ENCODE results near the gene MEG3.

MEG3 gene

DNA sequence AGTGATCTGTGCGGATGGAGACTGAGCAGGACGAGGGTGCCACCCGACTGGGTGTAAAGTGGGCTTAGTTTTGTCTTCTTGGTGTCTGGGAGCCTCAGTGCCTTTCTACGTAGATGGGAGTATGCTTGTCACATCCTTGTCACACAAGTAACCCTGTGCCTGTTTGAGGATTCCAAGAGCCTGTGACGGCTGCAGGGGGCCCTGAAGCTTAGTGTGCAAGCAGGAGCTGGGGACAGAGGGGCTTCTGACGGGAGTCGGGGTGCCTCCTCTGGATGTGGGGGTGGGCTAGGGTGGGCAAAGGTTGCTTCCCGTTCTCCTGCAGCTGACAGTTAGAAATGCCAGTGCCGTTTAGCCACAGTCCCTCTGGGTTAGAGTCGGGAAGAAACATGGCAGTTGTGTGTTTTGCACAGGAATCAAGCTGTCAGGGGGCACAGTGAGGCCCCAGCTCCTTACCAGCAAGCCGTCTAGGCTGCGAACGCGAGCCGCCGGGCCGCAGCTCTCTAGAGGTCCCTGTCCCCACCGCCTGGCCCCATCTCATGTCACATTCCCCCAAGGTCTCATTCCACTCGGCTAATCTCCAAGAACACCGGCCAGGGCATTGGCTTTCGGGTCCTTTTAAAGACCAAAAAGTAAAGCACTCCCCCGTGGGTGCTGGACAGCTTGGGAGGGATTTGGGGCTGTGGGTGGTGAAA is 70.6 kb downstream of the MEG3 start:
- no peak overlapping the region for H2AFZ ChIP-seq (ENCODE audit: low read depth, low read length)
- no peaks in the 10 kb centered on the region for H3K36me3 ChIP-seq (ENCODE audit: insufficient read depth, low read length)
- peaks cover 35% of the 10 kb centered on the region for H3K4me1 ChIP-seq (ENCODE audit: insufficient read depth, low read length)
- no peaks in the 10 kb centered on the region for H3K9me3 ChIP-seq (ENCODE audit: low read length)
- H3K27me3 ChIP-seq (ENCODE audit: insufficient read depth, low read length), result no peaks in the 10 kb centered on the region
- no peak overlapping the region for H3K4me3 ChIP-seq (ENCODE audit: low read length)

DNA sequence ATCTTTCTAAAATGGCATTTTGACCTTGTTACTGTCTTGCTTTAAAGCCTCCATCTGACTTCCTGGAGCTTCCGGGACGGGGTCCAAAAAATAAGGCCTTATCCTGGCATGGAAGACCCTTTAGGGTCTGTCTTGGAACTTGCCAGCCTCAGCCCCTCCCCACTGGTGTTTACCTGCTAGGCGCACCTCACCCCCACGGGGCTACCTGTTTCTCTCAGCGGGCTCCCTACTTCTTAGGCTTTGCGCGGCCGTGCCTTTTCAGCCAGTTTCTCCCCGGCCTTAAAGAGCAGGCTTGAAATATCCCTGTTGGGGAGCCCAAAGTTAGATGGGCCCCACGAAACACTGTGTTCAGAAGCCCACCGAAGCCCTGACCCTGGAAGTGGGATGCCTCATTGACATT is 72.5 kb downstream of the MEG3 start:
- Histone ChIP-seq H3K36me3 (ENCODE audit: insufficient read depth, low read length) (no peaks in the 10 kb centered on the region), H3K4me3 (ENCODE audit: low read length) (no peak overlapping the region), H3K27me3 (ENCODE audit: insufficient read depth, low read length) (no peaks in the 10 kb centered on the region), H3K9me3 (ENCODE audit: low read length) (no peaks in the 10 kb centered on the region), H3K4me1 (ENCODE audit: insufficient read depth, low read length) (peaks cover 53% of the 10 kb centered on the region), H2AFZ (ENCODE audit: low read depth, low read length) (no peak overlapping the region)

DNA sequence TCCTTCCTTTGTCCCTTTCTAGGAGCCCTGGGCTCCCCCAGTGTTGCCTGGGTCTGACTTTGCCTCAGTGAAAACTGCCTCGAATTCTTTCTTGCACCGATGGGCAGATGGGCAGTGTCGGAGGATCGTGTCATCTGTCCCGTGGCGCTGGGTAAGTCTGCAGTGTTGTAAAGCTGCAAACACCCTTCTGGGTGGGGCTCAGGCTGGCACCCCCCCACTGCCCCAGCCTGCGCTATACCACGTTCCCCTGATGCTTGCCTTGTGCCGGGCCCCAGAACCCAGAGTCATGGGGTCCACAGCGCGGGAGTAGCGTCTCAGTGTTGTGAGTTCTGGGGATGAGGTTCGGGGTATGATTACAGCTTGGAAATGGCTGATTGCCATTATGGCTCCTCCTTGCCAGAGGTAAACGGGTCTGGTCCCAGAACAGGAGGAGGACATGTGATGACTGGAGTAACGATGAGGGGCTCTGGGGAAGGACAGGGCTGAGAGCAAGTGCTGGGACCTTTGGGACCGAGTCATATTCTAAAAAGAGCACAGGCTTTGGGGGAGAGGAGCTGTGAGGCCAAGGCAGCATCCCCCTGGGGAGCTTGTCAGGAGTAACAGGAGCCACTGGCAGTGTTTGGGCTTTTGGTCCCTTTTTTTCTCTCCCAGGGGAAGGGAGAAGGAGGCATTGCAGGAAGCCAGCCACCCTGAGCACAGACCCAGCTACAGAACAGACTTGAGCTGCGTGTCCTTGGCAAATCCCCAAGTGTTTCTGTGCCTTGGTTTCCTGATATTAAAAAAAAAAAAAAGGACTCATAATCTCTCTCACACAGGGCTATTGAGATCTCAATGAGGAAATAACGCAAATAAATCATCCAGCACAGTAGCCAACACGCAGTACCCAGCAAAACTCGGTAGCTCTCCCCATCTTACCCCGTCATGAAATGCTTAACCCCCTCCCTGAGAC is 73.3 kb downstream of the MEG3 start:
- no peak overlapping the region for H2AFZ ChIP-seq (ENCODE audit: low read depth, low read length)
- H3K27me3 ChIP-seq (ENCODE audit: insufficient read depth, low read length), result no peaks in the 10 kb centered on the region
- H3K4me3 ChIP-seq (ENCODE audit: low read length), result no peak overlapping the region
- H3K36me3 ChIP-seq (ENCODE audit: insufficient read depth, low read length), result no peaks in the 10 kb centered on the region
- no peaks in the 10 kb centered on the region for H3K9me3 ChIP-seq (ENCODE audit: low read length)
- peaks cover 59% of the 10 kb centered on the region for H3K4me1 ChIP-seq (ENCODE audit: insufficient read depth, low read length)

DNA sequence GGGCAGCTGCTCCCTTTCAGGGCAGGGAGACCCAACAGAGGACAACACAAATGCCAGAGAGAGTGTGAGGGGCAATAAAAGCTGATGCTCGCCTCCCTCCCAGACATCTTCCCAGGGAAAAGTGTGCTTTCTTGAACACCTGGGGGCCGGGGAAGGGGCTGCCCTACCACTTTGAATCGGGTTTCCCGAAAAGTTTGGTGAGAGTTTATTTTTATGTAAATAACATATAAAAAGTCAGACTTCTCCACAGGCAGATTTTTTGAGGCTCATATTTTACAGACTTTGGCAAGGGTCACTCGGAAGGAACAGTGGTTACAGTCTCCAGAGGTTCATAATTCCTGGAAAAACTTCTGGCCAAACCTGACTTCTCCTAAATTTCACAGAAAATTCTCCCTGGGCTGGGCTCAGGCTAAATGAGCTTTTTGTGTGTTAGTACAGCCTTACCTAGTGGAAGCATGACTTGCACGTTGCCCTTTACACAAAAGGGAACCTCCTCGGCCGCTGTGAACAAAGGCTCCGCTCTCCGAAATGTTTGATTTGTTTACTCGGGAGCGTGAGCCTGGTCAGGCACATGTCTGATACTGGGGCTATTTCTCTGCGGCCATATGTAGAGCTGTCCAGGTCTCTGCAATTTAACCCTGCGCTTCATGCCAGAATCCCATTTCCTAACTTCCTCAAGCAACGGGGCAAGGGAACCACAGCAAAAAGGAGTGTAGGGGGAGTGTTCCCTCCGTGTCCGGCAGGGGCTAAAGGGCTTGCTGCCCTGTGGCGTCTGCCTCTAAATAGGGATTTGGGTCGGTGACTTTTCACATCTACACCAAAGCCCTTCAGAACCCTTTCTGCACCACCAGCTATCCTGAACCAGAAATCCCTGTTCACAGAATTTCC is 74.2 kb downstream of the MEG3 start:
- H3K9me3 ChIP-seq (ENCODE audit: low read length), result no peaks in the 10 kb centered on the region
- H3K4me3 ChIP-seq (ENCODE audit: low read length), result peak overlapping the region; percentile 9
- H3K36me3 ChIP-seq (ENCODE audit: insufficient read depth, low read length), result no peaks in the 10 kb centered on the region
- no peak overlapping the region for H2AFZ ChIP-seq (ENCODE audit: low read depth, low read length)
- H3K4me1 ChIP-seq (ENCODE audit: insufficient read depth, low read length), result peaks cover 66% of the 10 kb centered on the region
- no peaks in the 10 kb centered on the region for H3K27me3 ChIP-seq (ENCODE audit: insufficient read depth, low read length)

DNA sequence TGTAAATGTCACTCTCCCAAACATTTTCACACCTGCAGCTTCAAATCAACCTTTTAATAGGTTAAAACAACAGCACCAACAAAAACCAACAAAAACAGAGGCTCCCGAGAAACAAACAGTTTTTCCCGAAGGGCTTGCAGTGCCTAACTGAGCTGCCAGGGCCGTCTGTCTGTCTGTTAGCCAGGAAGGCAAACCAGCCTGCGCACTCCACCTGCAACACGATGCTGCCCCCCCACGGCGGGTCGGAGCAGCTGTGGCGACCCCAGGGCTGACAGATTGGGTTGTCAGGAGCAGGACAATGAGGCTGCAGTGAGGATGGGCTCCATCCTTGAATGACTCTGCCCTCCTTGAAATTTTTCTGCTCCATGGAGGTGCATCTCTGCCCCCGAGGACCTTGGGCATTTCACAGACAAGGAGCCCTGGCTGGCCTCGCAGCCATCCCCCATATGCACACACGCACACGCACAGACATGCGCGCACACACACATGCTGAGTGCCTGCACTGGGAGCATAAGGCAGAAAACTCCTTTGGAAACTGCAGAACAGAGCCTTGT is 75.0 kb downstream of the MEG3 start:
- peaks cover 73% of the 10 kb centered on the region for H3K4me1 ChIP-seq (ENCODE audit: insufficient read depth, low read length)
- peak overlapping the region; percentile 9 for H3K4me3 ChIP-seq (ENCODE audit: low read length)
- no peaks in the 10 kb centered on the region for H3K27me3 ChIP-seq (ENCODE audit: insufficient read depth, low read length)
- H2AFZ ChIP-seq (ENCODE audit: low read depth, low read length), result no peak overlapping the region
- H3K9me3 ChIP-seq (ENCODE audit: low read length), result no peaks in the 10 kb centered on the region
- H3K36me3 ChIP-seq (ENCODE audit: insufficient read depth, low read length), result no peaks in the 10 kb centered on the region

DNA sequence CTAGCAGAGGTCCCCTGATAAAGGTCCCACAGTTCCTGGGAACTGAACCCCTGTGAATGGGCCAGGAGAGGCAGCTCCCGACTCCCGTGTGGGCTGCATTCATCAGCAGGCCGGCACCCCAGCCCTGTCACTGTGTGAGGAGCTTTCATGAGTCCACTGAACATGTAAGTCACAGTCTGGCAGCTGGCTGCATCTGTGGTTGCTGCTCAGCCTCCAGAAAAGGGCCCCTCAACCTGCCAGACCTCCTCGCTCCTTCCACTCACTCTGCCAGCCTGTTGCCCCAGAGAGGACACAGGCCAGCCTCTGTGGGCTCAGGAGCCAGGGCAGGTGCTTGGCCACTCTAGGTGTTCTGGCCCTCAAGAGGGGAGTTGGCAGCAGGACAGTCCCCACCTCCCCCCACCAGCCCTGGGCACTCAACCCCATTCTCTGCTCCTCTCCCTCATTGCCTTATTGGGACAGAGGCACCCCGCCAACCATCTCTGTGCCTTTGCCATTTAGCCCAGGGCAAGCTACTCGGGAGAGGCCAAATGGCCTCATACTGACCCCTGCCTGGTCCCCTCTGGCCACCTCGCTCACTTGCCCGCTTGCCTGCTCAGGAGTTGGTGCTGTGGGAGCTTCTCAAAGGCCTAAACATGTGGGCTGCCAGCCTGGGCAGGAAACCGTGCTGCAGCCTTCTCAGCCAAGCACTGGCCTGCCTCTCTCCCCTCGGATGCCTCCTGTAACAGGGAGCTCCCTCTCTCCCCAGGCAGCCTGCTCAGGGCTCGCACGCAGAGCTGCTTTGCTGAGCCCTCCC is 75.7 kb downstream of the MEG3 start:
- Histone ChIP-seq H3K27me3 (ENCODE audit: insufficient read depth, low read length) (no peaks in the 10 kb centered on the region), H3K36me3 (ENCODE audit: insufficient read depth, low read length) (no peaks in the 10 kb centered on the region), H3K4me1 (ENCODE audit: insufficient read depth, low read length) (peaks cover 72% of the 10 kb centered on the region), H2AFZ (ENCODE audit: low read depth, low read length) (no peak overlapping the region), H3K4me3 (ENCODE audit: low read length) (no peak overlapping the region), H3K9me3 (ENCODE audit: low read length) (no peaks in the 10 kb centered on the region)

DNA sequence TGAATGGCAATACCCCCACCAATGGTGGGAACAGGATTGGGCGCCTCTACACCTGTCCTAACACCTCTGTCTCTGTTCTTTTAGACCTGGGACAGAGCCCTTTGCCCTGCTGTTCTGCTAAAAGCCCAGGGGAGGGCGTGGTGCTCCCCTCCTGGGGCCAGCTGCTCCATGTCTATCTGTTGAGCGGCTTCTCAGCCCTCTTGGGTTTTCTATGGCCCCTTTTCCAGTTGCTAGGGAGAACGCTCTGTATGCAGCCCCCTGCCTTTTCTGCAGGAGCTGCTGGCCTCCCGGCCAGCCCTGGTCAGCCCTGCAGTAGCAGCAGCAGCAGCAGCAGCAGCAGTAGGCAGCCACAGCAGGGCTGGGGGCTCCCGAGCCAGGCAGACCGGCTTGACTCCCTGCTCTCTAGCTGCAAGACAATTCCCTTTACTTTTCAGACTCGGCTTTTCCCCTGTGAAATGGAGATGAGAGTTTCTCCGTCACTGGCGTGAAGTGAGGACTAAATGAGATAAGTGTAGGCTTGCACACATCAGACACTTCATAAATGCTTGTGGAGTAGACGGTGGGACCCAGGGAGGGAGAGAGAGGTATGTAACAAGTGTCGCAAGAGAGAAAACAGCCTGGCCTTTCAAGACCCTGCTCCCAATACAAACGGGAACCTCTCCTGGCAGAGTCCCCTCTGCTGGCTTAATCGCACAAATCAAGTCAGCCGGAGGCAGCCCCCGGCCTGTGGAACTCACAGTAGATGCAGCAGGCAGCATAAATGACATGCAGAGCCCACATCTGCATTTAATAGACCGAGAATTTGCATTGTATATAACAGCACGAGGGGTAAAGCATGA is 76.6 kb downstream of the MEG3 start:
- Histone ChIP-seq H3K9me3 (ENCODE audit: low read length) (no peaks in the 10 kb centered on the region), H3K27me3 (ENCODE audit: insufficient read depth, low read length) (no peaks in the 10 kb centered on the region), H3K36me3 (ENCODE audit: insufficient read depth, low read length) (no peaks in the 10 kb centered on the region), H3K4me1 (ENCODE audit: insufficient read depth, low read length) (peaks cover 73% of the 10 kb centered on the region), H3K4me3 (ENCODE audit: low read length) (peak overlapping the region; percentile 34), H2AFZ (ENCODE audit: low read depth, low read length) (peak overlapping the region; percentile 60)

DNA sequence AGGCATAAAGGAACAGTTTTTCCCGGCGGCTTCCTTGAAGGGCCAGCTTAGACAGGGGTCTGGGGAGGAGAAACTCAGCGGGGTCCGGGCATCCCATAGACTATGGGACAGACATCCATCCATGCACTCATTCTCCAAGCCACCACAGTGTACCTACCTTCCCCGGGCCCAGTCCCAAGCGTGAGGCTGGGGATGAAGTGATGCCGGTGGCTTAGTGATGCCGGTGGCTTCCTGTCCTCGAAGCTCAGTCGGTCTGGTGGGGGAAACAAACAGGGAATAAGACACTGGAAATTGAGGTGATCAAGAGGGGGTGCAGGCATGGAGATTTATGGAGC is 77.2 kb downstream of the MEG3 start:
- peak overlapping the region; percentile 34 for H3K4me3 ChIP-seq (ENCODE audit: low read length)
- no peaks in the 10 kb centered on the region for H3K36me3 ChIP-seq (ENCODE audit: insufficient read depth, low read length)
- H3K4me1 ChIP-seq (ENCODE audit: insufficient read depth, low read length), result peaks cover 73% of the 10 kb centered on the region

DNA sequence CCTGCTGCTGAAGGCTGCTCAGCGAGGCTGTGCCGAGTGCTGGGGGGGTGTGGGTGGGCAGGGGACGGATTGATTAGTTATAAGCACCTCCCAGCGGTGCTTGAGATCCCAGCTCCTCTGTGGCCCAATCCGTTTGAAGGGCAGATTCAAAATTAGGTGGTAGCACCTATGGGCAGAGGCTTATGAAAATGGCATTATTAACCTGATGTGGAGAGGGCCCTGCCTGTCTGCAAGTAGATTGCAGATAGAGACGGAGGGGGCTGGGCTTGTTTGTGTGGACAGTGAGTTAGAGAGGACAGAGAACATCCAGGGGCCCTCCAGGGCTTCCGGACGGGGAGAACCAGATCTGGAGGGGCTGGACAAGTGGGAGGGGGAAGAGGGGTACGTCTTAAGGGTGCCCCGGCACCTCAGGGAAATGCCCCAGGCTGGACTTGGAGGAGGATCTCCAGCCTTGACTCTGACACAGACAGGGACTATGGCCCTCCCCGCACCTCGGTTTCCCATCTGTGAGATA is 77.8 kb downstream of the MEG3 start, which contains the start of gene RTL1:
RTL1 (minus strand) TSS at position 51 of the 514 bp plus-strand sequence. CDS start 18,934 bp downstream, outside the sequence.
- peaks cover 73% of the 10 kb centered on the region for H3K4me1 ChIP-seq (ENCODE audit: insufficient read depth, low read length)
- no peaks in the 10 kb centered on the region for H3K36me3 ChIP-seq (ENCODE audit: insufficient read depth, low read length)
- peak within 1 kb of the TSS; percentile 60 for H2AFZ ChIP-seq (ENCODE audit: low read depth, low read length)
- H3K27me3 ChIP-seq (ENCODE audit: insufficient read depth, low read length), result no peaks in the 10 kb centered on the region
- peak within 1 kb of the TSS; percentile 42 for H3K4me3 ChIP-seq (ENCODE audit: low read length)
- no peaks in the 10 kb centered on the region for H3K9me3 ChIP-seq (ENCODE audit: low read length)

More for the DNA sequence above, 77.2 kb downstream of the MEG3 start:
- H3K9me3 ChIP-seq (ENCODE audit: low read length), result no peaks in the 10 kb centered on the region
- peak overlapping the region; percentile 60 for H2AFZ ChIP-seq (ENCODE audit: low read depth, low read length)
- H3K27me3 ChIP-seq (ENCODE audit: insufficient read depth, low read length), result no peaks in the 10 kb centered on the region

DNA sequence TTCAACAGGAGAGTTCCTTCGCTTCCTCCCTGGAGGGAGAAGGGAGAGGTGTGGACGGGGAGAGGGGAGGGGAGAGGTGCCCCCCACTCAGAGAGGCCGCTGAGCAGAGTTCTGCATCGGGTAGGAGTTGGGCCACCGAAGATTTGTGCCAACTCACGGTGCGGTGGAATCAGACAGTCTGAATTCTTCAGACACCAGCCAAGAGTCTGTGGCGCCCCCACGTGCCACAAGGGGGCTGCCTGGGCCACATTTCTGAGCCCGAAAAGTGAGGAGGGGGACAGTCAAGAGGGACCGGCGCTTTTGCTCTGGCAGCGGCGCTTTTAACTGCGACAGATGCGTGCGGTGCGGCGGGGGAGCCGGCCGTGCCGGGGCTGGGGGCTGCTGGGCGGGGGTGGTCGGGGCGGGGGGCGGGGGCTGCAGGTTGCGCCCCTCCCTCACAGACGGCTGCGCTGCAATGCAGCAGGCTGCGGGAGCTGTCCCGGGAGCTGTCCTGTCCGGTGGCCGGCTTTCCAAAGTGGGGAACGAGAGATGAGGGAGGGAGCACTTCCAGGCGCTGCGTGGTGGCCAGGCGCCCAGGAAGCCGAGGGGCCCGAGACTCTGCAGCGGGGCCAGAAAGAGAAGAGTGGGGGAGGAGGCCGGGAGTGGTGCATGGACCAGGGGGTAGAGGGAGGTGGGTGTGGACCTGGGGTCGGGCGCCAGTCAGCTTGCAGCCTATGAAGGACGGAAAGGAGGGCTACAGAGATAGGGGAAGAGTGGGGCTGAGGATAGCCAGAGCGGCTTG is 78.6 kb downstream of the MEG3 start:
- Histone ChIP-seq H3K27me3 (ENCODE audit: insufficient read depth, low read length) (no peaks in the 10 kb centered on the region), H3K9me3 (ENCODE audit: low read length) (no peaks in the 10 kb centered on the region), H2AFZ (ENCODE audit: low read depth, low read length) (peak overlapping the region; percentile 43), H3K36me3 (ENCODE audit: insufficient read depth, low read length) (no peaks in the 10 kb centered on the region), H3K4me3 (ENCODE audit: low read length) (peak overlapping the region; percentile 42), H3K4me1 (ENCODE audit: insufficient read depth, low read length) (peaks cover 68% of the 10 kb centered on the region)

DNA sequence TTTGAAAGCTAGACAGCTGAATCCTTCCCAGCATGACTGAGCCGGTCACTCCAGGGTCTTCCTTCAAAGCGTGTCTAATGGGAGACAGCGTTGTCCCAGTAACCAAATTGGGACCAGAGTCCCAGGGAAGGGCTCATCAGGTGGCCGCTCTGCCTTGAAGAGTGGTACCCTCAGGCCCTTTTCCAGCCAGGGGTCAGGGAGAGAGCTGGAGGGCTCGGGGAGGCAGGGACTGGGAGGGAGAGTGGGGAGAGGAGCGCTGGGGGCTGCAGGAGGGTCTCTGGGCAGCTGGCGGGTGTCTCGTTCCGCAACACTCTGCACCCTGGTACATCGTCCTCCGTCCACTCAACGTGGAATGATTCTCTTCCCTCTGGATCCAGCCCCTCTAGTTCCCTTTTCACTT is 79.2 kb downstream of the MEG3 start:
- Histone ChIP-seq H2AFZ (ENCODE audit: low read depth, low read length) (peak overlapping the region; percentile 43), H3K27me3 (ENCODE audit: insufficient read depth, low read length) (no peaks in the 10 kb centered on the region), H3K4me1 (ENCODE audit: insufficient read depth, low read length) (peaks cover 61% of the 10 kb centered on the region), H3K9me3 (ENCODE audit: low read length) (peaks cover 2% of the 10 kb centered on the region), H3K4me3 (ENCODE audit: low read length) (peak overlapping the region; percentile 42), H3K36me3 (ENCODE audit: insufficient read depth, low read length) (no peaks in the 10 kb centered on the region)
